Liver (tissue), 3 donors: ENCODE measurements around the gene DOCK9.

Experiments
- FOXA1 ChIP-seq: IDR thresholded peaks from 2 replicates; pipeline ENCODE4 v1.6.1; 2016; ENCODE audit warnings: antibody characterized with exemption
- HNF4G ChIP-seq: IDR thresholded peaks from 2 replicates; pipeline ENCODE4 v1.6.1; 2016; ENCODE audit warnings: antibody characterized with exemption
- JUND ChIP-seq, 2 donors: IDR thresholded peaks; 2 replicates each; pipeline ENCODE4 v1.6.1; 2016; ENCODE audit warnings: antibody characterized with exemption in 2 of 2
- NR2F2 ChIP-seq: IDR thresholded peaks from 2 replicates; pipeline ENCODE4 v1.6.1; 2016; ENCODE audit warnings: antibody characterized with exemption
- RAD21 ChIP-seq, 2 donors: IDR thresholded peaks; 2 replicates each; pipeline ENCODE4 v1.6.1; 2016; ENCODE audit warnings: antibody characterized with exemption in 2 of 2, mild to moderate bottlenecking in 2 of 2
- RXRA ChIP-seq, 2 donors: IDR thresholded peaks; 2 replicates each; pipeline ENCODE4 v1.6.1; 2017 to 2018; ENCODE audit warnings: antibody characterized with exemption in 2 of 2, mild to moderate bottlenecking in 1 of 2
- SP1 ChIP-seq: IDR thresholded peaks from 2 replicates; pipeline ENCODE4 v1.6.1; 2018; ENCODE audit warnings: antibody characterized with exemption, mild to moderate bottlenecking
- TAF1 ChIP-seq: conservative IDR thresholded peaks from 2 replicates; pipeline ENCODE4 v1.6.1; 2016; ENCODE audit warnings: antibody characterized with exemption, mild to moderate bottlenecking
- YY1 ChIP-seq: IDR thresholded peaks from 2 replicates; pipeline ENCODE4 v1.6.1; 2016; ENCODE audit warnings: antibody characterized with exemption, mild to moderate bottlenecking
- TF ChIP-seq, protein P1 (sequence below): IDR thresholded peaks from 2 replicates; pipeline ENCODE4 v1.6.1; 2016; ENCODE audit warnings: antibody characterized with exemption
- TF ChIP-seq, protein P2 (sequence below): IDR thresholded peaks from 2 replicates; pipeline ENCODE4 v1.6.1; 2016; ENCODE audit warnings: antibody characterized with exemption, mild to moderate bottlenecking
- TF ChIP-seq, protein P3 (sequence below): fragments of 150-350 bp; IDR thresholded peaks from 2 replicates; pipeline ENCODE4 v1.5.1; 2017; ENCODE audit warnings: improper control_type of control experiment, low read depth, low read length; ENCODE audit not compliant: missing input control
- TF ChIP-seq, protein P4 (sequence below): IDR thresholded peaks from 2 replicates; pipeline ENCODE4 v1.6.1; 2016; ENCODE audit warnings: antibody characterized with exemption
- TF ChIP-seq, protein P5 (sequence below): IDR thresholded peaks from 2 replicates; pipeline ENCODE4 v1.6.1; 2016; ENCODE audit warnings: antibody characterized with exemption
- donor health status: healthy.
- donor health status: healthy.

DNA sequence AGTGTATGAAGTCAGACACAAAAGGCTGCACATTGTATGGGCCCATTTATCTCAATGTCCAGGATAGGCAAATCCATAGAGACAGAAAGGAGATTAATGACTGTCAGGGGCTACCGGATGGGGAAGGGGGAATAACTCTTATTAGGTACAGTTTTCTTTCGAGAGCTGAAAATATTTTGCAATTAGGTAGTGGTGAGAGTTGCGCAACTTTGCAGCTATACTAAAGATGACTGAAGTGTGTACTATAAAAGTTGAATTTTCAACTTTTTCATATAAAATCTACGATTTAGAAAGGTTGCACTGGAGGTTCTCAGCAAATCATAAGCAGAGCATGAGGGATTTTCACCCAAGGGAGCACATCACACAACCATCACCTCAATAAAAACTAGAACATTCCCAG is 209.3 kb downstream of the DOCK9 start:
- TF ChIP-seq, protein P1, sequence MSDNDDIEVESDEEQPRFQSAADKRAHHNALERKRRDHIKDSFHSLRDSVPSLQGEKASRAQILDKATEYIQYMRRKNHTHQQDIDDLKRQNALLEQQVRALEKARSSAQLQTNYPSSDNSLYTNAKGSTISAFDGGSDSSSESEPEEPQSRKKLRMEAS = no peak
- TF ChIP-seq NR2F2 = no peak
- TF ChIP-seq, protein P2, sequence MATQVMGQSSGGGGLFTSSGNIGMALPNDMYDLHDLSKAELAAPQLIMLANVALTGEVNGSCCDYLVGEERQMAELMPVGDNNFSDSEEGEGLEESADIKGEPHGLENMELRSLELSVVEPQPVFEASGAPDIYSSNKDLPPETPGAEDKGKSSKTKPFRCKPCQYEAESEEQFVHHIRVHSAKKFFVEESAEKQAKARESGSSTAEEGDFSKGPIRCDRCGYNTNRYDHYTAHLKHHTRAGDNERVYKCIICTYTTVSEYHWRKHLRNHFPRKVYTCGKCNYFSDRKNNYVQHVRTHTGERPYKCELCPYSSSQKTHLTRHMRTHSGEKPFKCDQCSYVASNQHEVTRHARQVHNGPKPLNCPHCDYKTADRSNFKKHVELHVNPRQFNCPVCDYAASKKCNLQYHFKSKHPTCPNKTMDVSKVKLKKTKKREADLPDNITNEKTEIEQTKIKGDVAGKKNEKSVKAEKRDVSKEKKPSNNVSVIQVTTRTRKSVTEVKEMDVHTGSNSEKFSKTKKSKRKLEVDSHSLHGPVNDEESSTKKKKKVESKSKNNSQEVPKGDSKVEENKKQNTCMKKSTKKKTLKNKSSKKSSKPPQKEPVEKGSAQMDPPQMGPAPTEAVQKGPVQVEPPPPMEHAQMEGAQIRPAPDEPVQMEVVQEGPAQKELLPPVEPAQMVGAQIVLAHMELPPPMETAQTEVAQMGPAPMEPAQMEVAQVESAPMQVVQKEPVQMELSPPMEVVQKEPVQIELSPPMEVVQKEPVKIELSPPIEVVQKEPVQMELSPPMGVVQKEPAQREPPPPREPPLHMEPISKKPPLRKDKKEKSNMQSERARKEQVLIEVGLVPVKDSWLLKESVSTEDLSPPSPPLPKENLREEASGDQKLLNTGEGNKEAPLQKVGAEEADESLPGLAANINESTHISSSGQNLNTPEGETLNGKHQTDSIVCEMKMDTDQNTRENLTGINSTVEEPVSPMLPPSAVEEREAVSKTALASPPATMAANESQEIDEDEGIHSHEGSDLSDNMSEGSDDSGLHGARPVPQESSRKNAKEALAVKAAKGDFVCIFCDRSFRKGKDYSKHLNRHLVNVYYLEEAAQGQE = no peak
- TF ChIP-seq, protein P3, sequence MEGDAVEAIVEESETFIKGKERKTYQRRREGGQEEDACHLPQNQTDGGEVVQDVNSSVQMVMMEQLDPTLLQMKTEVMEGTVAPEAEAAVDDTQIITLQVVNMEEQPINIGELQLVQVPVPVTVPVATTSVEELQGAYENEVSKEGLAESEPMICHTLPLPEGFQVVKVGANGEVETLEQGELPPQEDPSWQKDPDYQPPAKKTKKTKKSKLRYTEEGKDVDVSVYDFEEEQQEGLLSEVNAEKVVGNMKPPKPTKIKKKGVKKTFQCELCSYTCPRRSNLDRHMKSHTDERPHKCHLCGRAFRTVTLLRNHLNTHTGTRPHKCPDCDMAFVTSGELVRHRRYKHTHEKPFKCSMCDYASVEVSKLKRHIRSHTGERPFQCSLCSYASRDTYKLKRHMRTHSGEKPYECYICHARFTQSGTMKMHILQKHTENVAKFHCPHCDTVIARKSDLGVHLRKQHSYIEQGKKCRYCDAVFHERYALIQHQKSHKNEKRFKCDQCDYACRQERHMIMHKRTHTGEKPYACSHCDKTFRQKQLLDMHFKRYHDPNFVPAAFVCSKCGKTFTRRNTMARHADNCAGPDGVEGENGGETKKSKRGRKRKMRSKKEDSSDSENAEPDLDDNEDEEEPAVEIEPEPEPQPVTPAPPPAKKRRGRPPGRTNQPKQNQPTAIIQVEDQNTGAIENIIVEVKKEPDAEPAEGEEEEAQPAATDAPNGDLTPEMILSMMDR = no peak
- TF ChIP-seq RAD21 (IDR thresholded peaks at IDR 0.05) = no peak
- no peak for TF ChIP-seq SP1
- no peak for TF ChIP-seq TAF1
- TF ChIP-seq, protein P4, sequence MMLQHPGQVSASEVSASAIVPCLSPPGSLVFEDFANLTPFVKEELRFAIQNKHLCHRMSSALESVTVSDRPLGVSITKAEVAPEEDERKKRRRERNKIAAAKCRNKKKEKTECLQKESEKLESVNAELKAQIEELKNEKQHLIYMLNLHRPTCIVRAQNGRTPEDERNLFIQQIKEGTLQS = no peak
- TF ChIP-seq YY1 = no peak
- TF ChIP-seq, protein P5, sequence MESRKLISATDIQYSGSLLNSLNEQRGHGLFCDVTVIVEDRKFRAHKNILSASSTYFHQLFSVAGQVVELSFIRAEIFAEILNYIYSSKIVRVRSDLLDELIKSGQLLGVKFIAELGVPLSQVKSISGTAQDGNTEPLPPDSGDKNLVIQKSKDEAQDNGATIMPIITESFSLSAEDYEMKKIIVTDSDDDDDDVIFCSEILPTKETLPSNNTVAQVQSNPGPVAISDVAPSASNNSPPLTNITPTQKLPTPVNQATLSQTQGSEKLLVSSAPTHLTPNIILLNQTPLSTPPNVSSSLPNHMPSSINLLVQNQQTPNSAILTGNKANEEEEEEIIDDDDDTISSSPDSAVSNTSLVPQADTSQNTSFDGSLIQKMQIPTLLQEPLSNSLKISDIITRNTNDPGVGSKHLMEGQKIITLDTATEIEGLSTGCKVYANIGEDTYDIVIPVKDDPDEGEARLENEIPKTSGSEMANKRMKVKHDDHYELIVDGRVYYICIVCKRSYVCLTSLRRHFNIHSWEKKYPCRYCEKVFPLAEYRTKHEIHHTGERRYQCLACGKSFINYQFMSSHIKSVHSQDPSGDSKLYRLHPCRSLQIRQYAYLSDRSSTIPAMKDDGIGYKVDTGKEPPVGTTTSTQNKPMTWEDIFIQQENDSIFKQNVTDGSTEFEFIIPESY = no peak
- TF ChIP-seq JUND (IDR thresholded peaks at IDR 0.05) = no peak
- TF ChIP-seq RXRA (IDR thresholded peaks at IDR 0.05) = no peak
- no peak for TF ChIP-seq FOXA1
- TF ChIP-seq HNF4G = no peak
